ENCODE data around the gene FERMT1. TPM values are rescaled to one million over a fixed set of nuclear protein-coding genes. Genes with fewer than 3 reads are reported as not detected.
"Not testable (repeated sequence)": the region's sequence is repeated elsewhere in the genome, so short reads cannot be mapped to it uniquely, and the experiment has no call there.

FERMT1 gene
- polyA plus RNA-seq, 1 donor (not counting 4 experiments of a cell fraction or from before 2014, with no cell fraction given) = 134 TPM

- no peaks in the 10 kb centered on the region for H3K27me3 ChIP-seq (ENCODE audit: control insufficient read depth, extremely low read depth, insufficient read depth, low read length)
- FAIRE-seq (no peak), DNase-seq (ENCODE audit: low read depth, low spot score) (no peak)
- no peaks in the 10 kb centered on the region for H3K4me1 ChIP-seq (ENCODE audit: control insufficient read depth, extremely low read depth, insufficient read depth, low read length)
- H4K20me1 ChIP-seq (ENCODE audit: control insufficient read depth, extremely low read depth, insufficient read depth, low read length) = peaks cover 4% of the 10 kb centered on the region
- no peaks in the 10 kb centered on the region for H3K9me1 ChIP-seq (ENCODE audit: control insufficient read depth, extremely low read depth, insufficient read depth, low read length)
- peaks cover 3% of the 10 kb centered on the region for H3K79me2 ChIP-seq (ENCODE audit: control insufficient read depth, insufficient read depth, low read length)
- no peak for TF ChIP-seq CTCF (optimal IDR thresholded peaks at IDR 0.05 in 1 of 3, IDR thresholded peaks at IDR 0.05 in 1 of 3, conservative IDR thresholded peaks at IDR 0.05 in 1 of 3; ENCODE audit: extremely low read depth in 1 of 3, insufficient read depth in 2 of 3, low read length in 3 of 3)
- TF ChIP-seq EZH2 (IDR thresholded peaks at IDR 0.05; ENCODE audit: low read length) = no peak
- H3K9me3 ChIP-seq (ENCODE audit: control insufficient read depth, low read depth, low read length) = no peaks in the 10 kb centered on the region
- H3K9ac ChIP-seq (ENCODE audit: control insufficient read depth, extremely low read depth, insufficient read depth, low read length) = no peak overlapping the region
- dilution Hi-C loops (cut with MboI; ENCODE audit: extremely low pct_ligation_motif_present, low sequenced_read_pairs) = no loop called here
- no peak overlapping the region for H3K4me3 ChIP-seq (ENCODE audit: control insufficient read depth in 2 of 3, extremely low read depth in 1 of 3, insufficient read depth in 2 of 3, low read depth in 1 of 3, low read length in 3 of 3)
- peaks cover 13 to 29% of the 10 kb centered on the region in 2 experiments for H3K36me3 ChIP-seq (ENCODE audit: control insufficient read depth in 2 of 2, extremely low read depth in 1 of 2, insufficient read depth in 2 of 2, low read length in 2 of 2)
- H2AFZ ChIP-seq (ENCODE audit: control insufficient read depth, low read length) = no peak overlapping the region
- no peak overlapping the region for H3K27ac ChIP-seq (ENCODE audit: control insufficient read depth, insufficient read depth, low read length)
- no peak overlapping the region for H3K4me2 ChIP-seq (ENCODE audit: control insufficient read depth, extremely low read depth, insufficient read depth, low read depth, low read length)
Observed at GRCh38 chr20:6034134-6034969, 88.5 kb downstream of the FERMT1 start.

GRCh38 chr20:6032907-6033306 lies 89.9 kb downstream of the FERMT1 start:
- dilution Hi-C loops (cut with MboI; ENCODE audit: extremely low pct_ligation_motif_present, low sequenced_read_pairs); H4K20me1 ChIP-seq (ENCODE audit: control insufficient read depth, extremely low read depth, insufficient read depth, low read length); H3K4me3 ChIP-seq (ENCODE audit: control insufficient read depth in 2 of 3, extremely low read depth in 1 of 3, insufficient read depth in 2 of 3, low read depth in 1 of 3, low read length in 3 of 3); H3K79me2 ChIP-seq (ENCODE audit: control insufficient read depth, insufficient read depth, low read length); H3K4me2 ChIP-seq (ENCODE audit: control insufficient read depth, extremely low read depth, insufficient read depth, low read depth, low read length); H3K9me3 ChIP-seq (ENCODE audit: control insufficient read depth, low read depth, low read length); FAIRE-seq; H3K27ac ChIP-seq (ENCODE audit: control insufficient read depth, insufficient read depth, low read length); H3K9ac ChIP-seq (ENCODE audit: control insufficient read depth, extremely low read depth, insufficient read depth, low read length); H3K4me1 ChIP-seq (ENCODE audit: control insufficient read depth, extremely low read depth, insufficient read depth, low read length); H2AFZ ChIP-seq (ENCODE audit: control insufficient read depth, low read length); H3K9me1 ChIP-seq (ENCODE audit: control insufficient read depth, extremely low read depth, insufficient read depth, low read length); DNase-seq (ENCODE audit: low read depth, low spot score); H3K27me3 ChIP-seq (ENCODE audit: control insufficient read depth, extremely low read depth, insufficient read depth, low read length): not testable (repeated sequence)
- H3K36me3 ChIP-seq (ENCODE audit: control insufficient read depth in 2 of 2, extremely low read depth in 1 of 2, insufficient read depth in 2 of 2, low read length in 2 of 2) = peaks cover 13 to 23% of the 10 kb centered on the region in 2 experiments

All from keratinocyte (primary cell).